Caco-2 (cell line): Measurements from ENCODE around the gene LRRC26. TPM values are rescaled to one million over a fixed set of nuclear protein-coding genes. Genes with fewer than 3 reads are reported as not detected.

Source experiments
- BruUV-seq: library from RNA; stranded (reverse); fragments of 400-500 nt; replicated peaks from 2 replicates; lab custom pipeline; 2021; lab: Mats Ljungman, UMichigan
- CTCF ChIA-PET: fragments of 300-600 bp; sonication (Branson Sonifier 250); formaldehyde crosslinking; loops from one replicate; lab custom pipeline; 2022; ENCODE audit warnings: antibody characterized with exemption; lab: Charles Lee
- POLR2A ChIA-PET: fragments of 300-600 bp; sonication (Branson Sonifier 250); formaldehyde crosslinking; loops from one replicate; lab custom pipeline; 2022; ENCODE audit warnings: antibody characterized with exemption; lab: Charles Lee
- DNase-seq, 2 experiments: peaks; one replicate each; pipeline versions ENCODE4 v3.0.0 to v3.0.0-alpha.2; 2020 to 2022
- H3K27me3 ChIP-seq: replicated peaks from 2 replicates; pipeline ENCODE4 v1.6.0; 2011; ENCODE audit warnings: low read length; ENCODE audit not compliant: control insufficient read depth, insufficient read depth
- H3K36me3 ChIP-seq: 2 replicates; pipeline ENCODE4 v1.5.1; 2011; ENCODE audit warnings: low read length; ENCODE audit not compliant: control insufficient read depth, insufficient read depth
- H3K4me1 ChIP-seq: fragments of 250-450 bp; sonication (Bioruptor Pico); 2 replicates; pipeline ENCODE4 v1.5.1; 2020; ENCODE audit warnings: mild to moderate bottlenecking
- H3K4me3 ChIP-seq: 2 replicates; pipeline ENCODE4 v1.5.1; 2011; ENCODE audit warnings: low read depth, mild to moderate bottlenecking, control low read depth, low read length
- H3K9me3 ChIP-seq: fragments of 250-450 bp; sonication (Bioruptor Pico); 2 replicates; pipeline ENCODE4 v1.5.1; 2020; ENCODE audit warnings: mild to moderate bottlenecking, moderate library complexity
- H3K27ac Mint-ChIP-seq: one replicate; pipeline ENCODE4 v1.8.0; 2022; ENCODE audit warnings: mixed read lengths; ENCODE audit not compliant: unreplicated experiment
- H3K27me3 Mint-ChIP-seq: one replicate; pipeline ENCODE4 v1.8.0; 2022; ENCODE audit warnings: mixed read lengths; ENCODE audit not compliant: insufficient read depth, unreplicated experiment
- H3K36me3 Mint-ChIP-seq: one replicate; pipeline ENCODE4 v1.8.0; 2022; ENCODE audit warnings: mild to moderate bottlenecking, mixed read lengths; ENCODE audit not compliant: insufficient read depth, unreplicated experiment
- H3K4me1 Mint-ChIP-seq: one replicate; pipeline ENCODE4 v1.8.0; 2022; ENCODE audit warnings: low read depth, mixed read lengths; ENCODE audit not compliant: unreplicated experiment
- H3K4me3 Mint-ChIP-seq: one replicate; pipeline ENCODE4 v1.8.0; 2022; ENCODE audit warnings: mild to moderate bottlenecking, moderate library complexity, mixed read lengths; ENCODE audit not compliant: unreplicated experiment
- H3K9me3 Mint-ChIP-seq: one replicate; pipeline ENCODE4 v1.8.0; 2022; ENCODE audit warnings: mixed read lengths; ENCODE audit not compliant: unreplicated experiment
- CTCF ChIP-seq, 2 experiments: fragments of 200-600 bp in 1 of 2; IDR thresholded peaks; 1 replicate in 1 of 2; 2 replicates in 1 of 2; pipeline versions ENCODE4 v1.5.1 to v1.8.0; 2011 to 2022; ENCODE audit warnings: antibody characterized with exemption in 1 of 2, control low read depth in 1 of 2, inconsistent platforms in 1 of 2, low read depth in 1 of 2, low read length in 1 of 2, mild to moderate bottlenecking in 1 of 2, moderate library complexity in 1 of 2; ENCODE audit not compliant: insufficient read depth in 1 of 2, severe bottlenecking in 1 of 2, unreplicated experiment in 1 of 2
- intact Hi-C: fragments of 100-400 bp; cut with micrococcal nuclease; formaldehyde crosslinking; loops from one replicate; pipeline ENCODE4 v1.10.0; 2022; ENCODE audit not compliant: unreplicated experiment
- total RNA-seq: library from RNA; stranded (reverse); gene quantifications from 2 replicates; pipeline ENCODE4 v1.2.3, GENCODE V29; 2022

The LRRC26 gene
- total RNA-seq, 1 experiment from 2014 or later = 2.9 TPM

GRCh38 chr9:137140151-137141012, 29.5 kb downstream of the LRRC26 start:
- CTCF ChIA-PET = interaction anchor here (0.6 to 0.7 kb wide), 2 partner anchors 22 to 42 kb away, joined by 3 to 7 read pairs; no protein-coding TSS in a partner anchor
- H3K4me1 Mint-ChIP-seq = no peaks in the 10 kb centered on the region
- peaks cover 10% of the 10 kb centered on the region; the same call in 1 of the 2 replicates for H3K4me1 ChIP-seq
- H3K27ac Mint-ChIP-seq = no peak overlapping the region
- H3K9me3 Mint-ChIP-seq = no peaks in the 10 kb centered on the region
- no peak for DNase-seq
- POLR2A ChIA-PET = no interaction called here
- intact Hi-C loops = loop anchor here (5.0 kb wide), 1 partner anchor 498 kb away; no protein-coding TSS in a partner anchor
- H3K4me3 Mint-ChIP-seq = no peak overlapping the region
- no peaks in the 10 kb centered on the region for H3K36me3 ChIP-seq
- H3K27me3 ChIP-seq = no peaks in the 10 kb centered on the region
- H3K4me3 ChIP-seq = no peak overlapping the region
- peaks cover 9% of the 10 kb centered on the region for H3K27me3 Mint-ChIP-seq
- no peak for TF ChIP-seq CTCF (IDR thresholded peaks at IDR 0.05; ENCODE audit: insufficient read depth in 1 of 2, low read depth in 1 of 2, low read length in 1 of 2, severe bottlenecking in 1 of 2, unreplicated experiment in 1 of 2)
- BruUV-seq = no TSS peak
- no peaks in the 10 kb centered on the region for H3K9me3 ChIP-seq
- H3K36me3 Mint-ChIP-seq = peaks cover 6% of the 10 kb centered on the region

GRCh38 chr9:137139468-137140150, 30.2 kb downstream of the LRRC26 start:
- Mint-ChIP-seq H3K27me3 (peaks cover 9% of the 10 kb centered on the region), H3K4me1 (no peaks in the 10 kb centered on the region), H3K27ac (no peak overlapping the region), H3K36me3 (peaks cover 6% of the 10 kb centered on the region), H3K4me3 (no peak overlapping the region), H3K9me3 (no peaks in the 10 kb centered on the region)
- no TSS peak for BruUV-seq
- no peak for DNase-seq
- Histone ChIP-seq H3K36me3 (no peaks in the 10 kb centered on the region), H3K4me3 (no peak overlapping the region), H3K9me3 (no peaks in the 10 kb centered on the region), H3K27me3 (no peaks in the 10 kb centered on the region), H3K4me1 (peaks cover 10% of the 10 kb centered on the region; the same call in 1 of the 2 replicates)
- intact Hi-C loops = loop anchor here (5.0 kb wide), 1 partner anchor 497 kb away; no protein-coding TSS in a partner anchor
- TF ChIP-seq CTCF (IDR thresholded peaks at IDR 0.05; ENCODE audit: insufficient read depth in 1 of 2, low read depth in 1 of 2, low read length in 1 of 2, severe bottlenecking in 1 of 2, unreplicated experiment in 1 of 2) = no peak
- CTCF ChIA-PET = interaction anchor here (0.6 kb wide), 1 partner anchor 23 kb away, joined by 7 read pairs; no protein-coding TSS in a partner anchor
- POLR2A ChIA-PET = no interaction called here

GRCh38 chr9:137138722-137139467, 31.0 kb downstream of the LRRC26 start, which contains the start of gene GRIN1:
Gene GRIN1 (plus strand): TSS chr9:137139154. CDS start chr9:137139487, 333 bp downstream.
- CTCF ChIA-PET = no interaction called here
- H3K36me3 ChIP-seq = no peaks in the 10 kb centered on the region
- TF ChIP-seq CTCF (IDR thresholded peaks at IDR 0.05; ENCODE audit: insufficient read depth in 1 of 2, low read depth in 1 of 2, low read length in 1 of 2, severe bottlenecking in 1 of 2, unreplicated experiment in 1 of 2) = no peak
- BruUV-seq = no TSS peak
- H3K4me1 ChIP-seq = peaks cover 10% of the 10 kb centered on the region; the same call in 1 of the 2 replicates
- peak in 1 of 2 experiments; percentile 70 for DNase-seq
- H3K27ac Mint-ChIP-seq = no peak within 1 kb of the TSS
- H3K27me3 ChIP-seq = no peaks in the 10 kb centered on the region
- H3K27me3 Mint-ChIP-seq = peaks cover 9% of the 10 kb centered on the region
- no peak within 1 kb of the TSS for H3K4me3 ChIP-seq
- intact Hi-C loops = no loop called here
- H3K9me3 Mint-ChIP-seq = no peaks in the 10 kb centered on the region
- POLR2A ChIA-PET = no interaction called here
- H3K4me3 Mint-ChIP-seq = no peak within 1 kb of the TSS
- H3K9me3 ChIP-seq = no peaks in the 10 kb centered on the region
- H3K36me3 Mint-ChIP-seq = peaks cover 6% of the 10 kb centered on the region
- H3K4me1 Mint-ChIP-seq = no peaks in the 10 kb centered on the region
